Measurements from ENCODE around the gene TM9SF4.

Gene TM9SF4

DNA sequence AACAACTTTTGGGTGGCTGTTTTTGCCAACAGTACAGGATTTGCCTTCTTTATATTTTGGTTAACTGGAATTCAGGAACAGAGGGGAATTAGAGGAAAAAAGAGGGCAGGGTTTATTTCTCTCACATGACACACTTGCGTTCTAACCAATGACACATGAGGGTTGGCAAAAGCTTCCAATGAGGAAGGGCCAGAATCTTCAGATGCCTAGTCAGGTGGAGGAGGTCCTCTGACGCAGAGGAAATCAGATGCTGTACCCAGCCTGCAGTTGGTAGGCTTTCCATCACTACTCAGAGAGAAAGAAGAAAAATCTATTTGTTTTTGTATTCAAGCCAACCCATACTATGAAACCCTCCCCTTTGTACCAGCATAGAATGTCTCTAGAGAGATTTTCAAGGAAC is 20.8 kb downstream of the TM9SF4 start:
- no peak for DNase-seq

- DNase-seq = no peak
Measured at GRCh38 chr20:32130965-32131364, 21.5 kb downstream of the TM9SF4 start.

DNA sequence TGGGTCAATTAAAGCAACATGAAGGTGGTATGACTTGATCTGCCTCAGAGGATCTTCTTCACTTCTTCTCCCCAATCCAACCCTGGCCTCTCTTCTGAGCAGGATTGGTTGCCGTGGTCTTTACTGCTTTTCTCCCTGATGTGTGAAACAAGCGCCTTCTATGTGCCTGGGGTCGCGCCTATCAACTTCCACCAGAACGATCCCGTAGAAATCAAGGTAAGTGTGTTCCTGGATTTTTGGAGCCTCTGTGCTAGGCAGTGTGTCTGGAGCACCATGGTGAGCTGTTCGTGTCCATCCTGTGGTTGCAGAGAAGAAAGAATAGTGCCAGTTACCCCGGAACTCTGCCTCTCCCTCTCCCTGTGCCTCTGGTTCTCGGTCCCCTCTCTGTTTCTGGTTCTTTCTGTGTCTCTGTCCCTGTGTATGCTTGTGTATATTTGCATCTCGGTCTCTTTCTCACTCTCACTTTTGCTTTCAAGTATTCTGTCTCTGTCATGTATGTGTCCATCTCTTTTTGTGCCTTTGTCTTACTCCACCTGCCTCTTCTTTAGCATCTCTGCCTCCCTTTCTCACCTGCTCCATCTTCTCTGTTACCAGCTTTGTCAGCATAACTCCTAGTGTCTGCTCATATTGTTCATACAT is 23.5 kb downstream of the TM9SF4 start:
- DNase-seq = no peak

- DNase-seq = no peak
Measured at GRCh38 chr20:32134026-32134425, 24.5 kb downstream of the TM9SF4 start.

DNA sequence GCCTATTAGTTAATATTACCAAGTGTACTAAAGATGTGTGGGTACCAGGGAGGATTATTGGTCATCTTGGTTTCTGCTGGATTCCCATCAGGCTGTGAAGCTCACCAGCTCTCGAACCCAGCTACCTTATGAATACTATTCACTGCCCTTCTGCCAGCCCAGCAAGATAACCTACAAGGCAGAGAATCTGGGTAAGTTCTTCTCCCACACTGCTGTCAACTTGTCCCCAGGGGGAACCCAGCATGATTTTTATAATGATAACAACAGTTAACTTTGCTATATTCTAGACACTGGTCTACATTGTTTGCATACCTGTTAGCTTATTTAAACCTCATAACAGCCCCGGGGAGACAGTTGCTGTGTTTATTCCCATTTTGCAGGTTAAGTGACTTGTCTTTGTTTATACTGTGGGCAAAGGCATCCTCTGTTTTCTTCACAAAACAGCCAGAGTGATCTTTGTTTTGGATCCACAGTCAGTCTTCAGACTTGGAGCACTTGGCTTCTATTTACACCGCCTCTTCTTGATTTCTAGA is 26.5 kb downstream of the TM9SF4 start:
- no peak for DNase-seq

GRCh38 chr20:32138921-32139320 is 29.4 kb downstream of the TM9SF4 start:
- no peak for DNase-seq

- DNase-seq = no peak
Measured at GRCh38 chr20:32139947-32140346, 30.4 kb downstream of the TM9SF4 start.

- no peak for DNase-seq
Measured at GRCh38 chr20:32140603-32141002, 31.1 kb downstream of the TM9SF4 start.

DNA sequence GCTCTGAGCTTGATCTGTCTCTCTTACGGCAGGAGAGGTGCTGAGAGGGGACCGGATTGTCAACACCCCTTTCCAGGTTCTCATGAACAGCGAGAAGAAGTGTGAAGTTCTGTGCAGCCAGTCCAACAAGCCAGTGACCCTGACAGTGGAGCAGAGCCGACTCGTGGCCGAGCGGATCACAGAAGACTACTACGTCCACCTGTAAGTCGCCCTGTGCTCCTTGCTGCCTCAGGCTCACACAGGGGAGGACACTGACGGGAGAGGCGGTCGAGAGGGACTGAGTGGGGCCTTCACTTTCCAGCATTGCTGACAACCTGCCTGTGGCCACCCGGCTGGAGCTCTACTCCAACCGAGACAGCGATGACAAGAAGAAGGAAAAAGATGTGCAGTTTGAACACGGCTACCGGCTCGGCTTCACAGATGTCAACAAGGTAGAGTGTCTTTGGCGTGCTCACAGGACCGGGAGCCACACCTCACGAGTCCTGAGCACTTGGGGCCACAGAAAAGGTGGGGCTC is 32.0 kb downstream of the TM9SF4 start:
- no peak for DNase-seq

GRCh38 chr20:32142088-32142487 is 32.6 kb downstream of the TM9SF4 start:
- DNase-seq = no peak

DNA sequence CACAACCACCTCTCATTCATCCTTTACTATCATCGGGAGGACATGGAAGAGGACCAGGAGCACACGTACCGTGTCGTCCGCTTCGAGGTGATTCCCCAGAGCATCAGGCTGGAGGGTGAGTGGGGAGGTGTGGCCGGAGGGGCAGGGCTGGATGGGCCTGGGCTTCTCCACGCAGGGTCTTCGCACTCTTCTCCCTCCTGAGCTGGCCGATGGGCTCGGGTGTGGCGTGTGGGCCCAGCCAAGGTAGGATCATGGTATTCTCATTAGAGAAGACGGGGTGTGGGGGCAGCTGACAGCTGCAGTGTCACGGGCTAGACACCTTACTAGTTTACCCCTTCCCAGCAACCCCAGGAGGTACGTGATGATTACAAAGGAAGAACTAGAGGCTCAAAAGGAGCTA is 33.5 kb downstream of the TM9SF4 start:
- DNase-seq = no peak

DNA sequence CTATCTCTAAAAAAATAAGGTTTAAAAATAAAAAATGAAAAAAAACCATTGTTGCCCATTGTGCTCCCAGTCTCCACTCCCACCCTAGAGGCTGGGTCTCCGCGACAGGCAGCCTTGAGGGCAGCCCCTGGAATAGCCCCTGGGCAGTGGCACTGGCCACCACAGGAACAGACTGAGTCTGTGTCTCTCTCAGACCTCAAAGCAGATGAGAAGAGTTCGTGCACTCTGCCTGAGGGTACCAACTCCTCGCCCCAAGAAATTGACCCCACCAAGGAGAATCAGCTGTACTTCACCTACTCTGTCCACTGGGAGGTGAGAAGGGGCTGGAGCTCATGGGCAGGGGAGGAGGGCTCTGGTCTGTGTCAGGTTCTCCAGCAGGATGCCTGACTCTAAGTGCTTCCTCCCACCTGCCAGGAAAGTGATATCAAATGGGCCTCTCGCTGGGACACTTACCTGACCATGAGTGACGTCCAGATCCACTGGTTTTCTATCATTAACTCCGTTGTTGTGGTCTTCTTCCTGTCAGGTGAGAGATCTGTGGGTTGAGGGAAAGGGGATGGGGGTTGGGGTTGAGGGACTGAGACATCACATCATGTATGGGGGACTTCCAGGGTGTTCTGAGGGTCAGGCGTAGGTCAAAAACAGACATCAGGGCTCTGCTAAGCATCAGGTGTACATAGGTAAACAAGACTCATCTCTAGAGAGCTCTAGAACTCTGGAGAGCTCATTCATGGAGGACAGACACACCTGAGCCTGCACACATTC is 35.6 kb downstream of the TM9SF4 start:
- no peak for DNase-seq

- DNase-seq = no peak
Measured at GRCh38 chr20:32149566-32150170, 40.2 kb downstream of the TM9SF4 start.

DNA sequence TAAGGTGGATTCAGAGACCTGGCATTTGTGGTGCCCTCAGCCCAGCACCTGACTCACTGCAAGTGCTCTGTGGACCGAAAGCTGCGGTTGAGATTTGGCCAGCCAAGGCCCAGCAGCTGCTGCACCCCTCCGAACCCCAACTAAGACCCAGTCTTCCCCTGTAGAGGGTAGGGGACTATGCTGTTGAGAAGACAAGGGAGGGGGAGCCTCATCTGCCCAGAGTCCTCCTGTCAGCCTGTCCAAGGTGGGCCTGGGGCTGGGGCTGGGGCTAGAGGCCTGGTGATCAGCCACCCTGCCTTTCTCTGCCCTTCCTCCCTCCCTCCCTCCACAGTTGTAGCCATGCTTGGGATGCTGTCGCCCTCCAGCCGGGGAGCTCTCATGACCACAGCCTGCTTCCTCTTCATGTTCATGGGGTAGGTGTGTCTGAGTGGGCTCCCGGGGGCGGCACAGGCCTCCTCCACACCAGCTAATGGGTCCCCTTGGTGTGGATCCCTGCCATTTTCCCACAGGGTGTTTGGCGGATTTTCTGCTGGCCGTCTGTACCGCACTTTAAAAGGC is 40.9 kb downstream of the TM9SF4 start:
- DNase-seq = no peak

DNA sequence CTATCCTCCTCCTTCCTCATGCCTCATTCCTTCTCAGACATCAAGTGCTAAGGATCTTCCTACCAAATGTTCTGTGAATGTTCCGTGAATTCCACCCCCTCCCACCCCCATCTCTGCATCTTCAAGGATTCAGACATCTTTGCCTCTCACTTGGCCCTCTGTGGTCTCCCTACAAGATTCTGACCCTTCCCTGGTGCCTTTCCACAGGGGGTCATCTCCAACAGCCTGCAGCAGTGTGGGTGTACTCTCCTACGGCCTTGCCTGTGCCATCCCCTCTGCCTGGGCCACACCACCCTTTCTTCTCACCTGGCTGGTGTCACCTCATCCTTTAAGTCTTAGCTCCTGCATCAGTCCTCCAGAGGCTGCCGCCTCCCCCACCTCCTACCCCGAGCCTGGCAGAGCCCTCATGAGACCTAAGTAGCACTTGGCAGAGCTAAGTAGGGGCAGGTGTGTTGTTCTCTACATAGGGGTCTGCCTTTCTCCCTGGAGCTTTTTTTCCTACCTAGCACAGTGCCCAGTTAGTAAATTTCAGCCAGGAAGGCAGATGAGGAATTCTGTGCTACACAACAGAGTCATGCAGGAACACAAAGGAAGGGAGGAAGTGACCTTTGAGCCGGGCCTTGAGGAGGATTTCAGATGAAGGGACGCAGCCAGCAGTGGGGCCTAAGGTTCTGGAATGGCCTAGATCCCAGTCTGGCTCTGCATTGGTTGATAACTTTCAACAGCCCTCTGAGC is 43.1 kb downstream of the TM9SF4 start:
- no peak for DNase-seq

GRCh38 chr20:32153156-32153665 is 43.7 kb downstream of the TM9SF4 start:
- DNase-seq = no peak

GRCh38 chr20:32153771-32154170 is 44.3 kb downstream of the TM9SF4 start:
- no peak for DNase-seq

DNA sequence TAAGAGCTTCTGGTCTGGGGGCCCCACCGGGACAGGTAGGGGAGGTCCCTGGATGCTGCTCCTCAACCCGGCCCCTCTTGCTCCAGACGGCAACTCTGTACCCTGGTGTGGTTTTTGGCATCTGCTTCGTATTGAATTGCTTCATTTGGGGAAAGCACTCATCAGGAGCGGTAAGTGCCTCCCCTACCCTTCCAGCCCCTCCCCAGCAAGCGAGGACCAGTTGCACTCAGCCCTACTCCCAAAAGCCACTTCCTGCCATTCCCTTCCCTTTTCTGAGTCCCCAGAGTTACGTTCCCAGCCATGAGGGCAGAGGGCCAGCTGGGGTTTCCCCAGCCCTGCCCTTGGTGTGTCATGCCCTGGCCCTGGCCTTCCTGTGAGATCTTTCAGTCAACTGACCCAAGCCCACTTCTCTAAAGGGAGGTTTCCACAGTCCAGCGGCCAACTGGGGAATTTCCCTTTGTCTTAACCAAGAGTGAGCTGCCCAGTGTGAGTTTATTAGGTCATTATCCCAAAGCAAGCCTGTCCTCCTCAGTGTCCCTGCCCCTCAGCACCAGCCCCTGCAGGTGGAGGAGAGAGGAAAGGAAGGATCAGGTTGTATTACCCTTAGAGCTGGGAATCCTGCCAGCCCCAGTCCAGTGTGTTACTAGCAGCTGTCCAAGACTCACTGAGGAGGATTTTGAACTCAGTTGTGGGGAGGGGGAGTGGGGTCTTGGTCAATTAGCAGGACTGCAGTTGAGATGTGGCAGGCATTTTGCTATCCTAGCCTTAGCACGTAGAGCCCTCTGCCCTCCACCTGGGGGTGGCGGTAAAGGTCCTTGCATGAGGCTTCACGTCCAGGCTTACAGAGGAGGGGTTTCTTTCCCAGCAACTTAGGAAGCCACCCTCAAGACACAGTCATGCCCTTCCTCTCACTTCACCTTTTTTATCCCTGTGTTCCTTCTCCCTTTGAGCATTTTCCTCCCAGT is 45.8 kb downstream of the TM9SF4 start:
- DNase-seq = peak; percentile 72

GRCh38 chr20:32157611-32158010 is 48.1 kb downstream of the TM9SF4 start:
- no peak for DNase-seq

- DNase-seq = no peak
Measured at GRCh38 chr20:32158351-32158750, 48.8 kb downstream of the TM9SF4 start.

- no peak for DNase-seq
Measured at GRCh38 chr20:32158943-32159660, 49.6 kb downstream of the TM9SF4 start.

All from NCI-H1092 treated with DMSO at 0.1 percent for 48 hours (cell line).